K562 (cell line): ENCODE measurements around the gene DNAI1. TPM values are rescaled to one million over a fixed set of nuclear protein-coding genes. Genes with fewer than 3 reads are reported as not detected.

ENCODE experiments used
- ATAC-seq: fragments of 200-7000 bp; cut with Tn5 transposase; 3 replicates; pipeline ENCODE4 v1.9.1; 2020; ENCODE audit warnings: moderate library complexity
- BruUV-seq: library from RNA; stranded (reverse); fragments of 400-500 nt; replicated peaks from 2 replicates; lab custom pipeline; 2021; lab: Mats Ljungman, UMichigan
- CTCF ChIA-PET: fragments of 300-600 bp; formaldehyde crosslinking; extraction: SDS; loops from one replicate; lab custom pipeline; 2021; ENCODE audit warnings: low intra/inter-chr PET ratio; lab: Yijun Ruan, JAX
- POLR2A ChIA-PET: fragments of 300-600, 350-650 bp; sonication (Branson Sonifier 250); formaldehyde crosslinking; extraction: SDS; loops from one replicate; lab custom pipeline; 2021; ENCODE audit warnings: antibody characterized with exemption, inconsistent platforms; lab: Yijun Ruan, JAX
- DNase-seq, 4 experiments: peaks; one replicate each; pipeline versions ENCODE4 v3.0.0 to v3.0.0-alpha.2; 2011 to 2018; ENCODE audit warnings: low spot score in 3 of 4, mixed read lengths in 3 of 4; ENCODE audit errors: extremely low read depth in 1 of 4
- FAIRE-seq: peaks from 2 replicates; lab custom pipeline; 2011; peaks lifted over from hg19 to GRCh38; lab: Jason Lieb, UNC
- H2AFZ ChIP-seq: 2 replicates; pipeline ENCODE4 v1.6.0; 2011; ENCODE audit warnings: low read depth, low read length, control low read depth, inconsistent platforms
- H3K27ac ChIP-seq: fragments of 200-600 bp; 3 replicates; pipeline ENCODE4 v1.8.0; 2011; ENCODE audit warnings: low read depth, mild to moderate bottlenecking, control low read depth, inconsistent platforms, low read length, moderate library complexity, mixed read lengths; ENCODE audit errors: extremely low read depth
- H3K27me3 ChIP-seq, 2 experiments: fragments of 300-600 bp in 1 of 2; 2 replicates in 1 of 2; 3 replicates in 1 of 2; pipeline versions ENCODE4 v1.6.0 to v1.8.0; 2011; ENCODE audit warnings: inconsistent platforms in 2 of 2, low read length in 2 of 2, mild to moderate bottlenecking in 1 of 2, mixed read lengths in 1 of 2, moderate library complexity in 1 of 2; ENCODE audit not compliant: control insufficient read depth in 2 of 2, insufficient read depth in 2 of 2
- H3K36me3 ChIP-seq: fragments of 300-600 bp; 3 replicates; pipeline ENCODE4 v1.8.0; 2011; ENCODE audit warnings: mild to moderate bottlenecking, low read length, inconsistent platforms; ENCODE audit not compliant: control insufficient read depth, insufficient read depth
- H3K4me1 ChIP-seq, 2 experiments: fragments of 200-600 bp in 1 of 2; replicated peaks in 1 of 2; 2 replicates in 1 of 2; 3 replicates in 1 of 2; pipeline versions ENCODE4 v1.5.1 to v1.8.0; 2011; ENCODE audit warnings: inconsistent platforms in 2 of 2, low read length in 2 of 2, mild to moderate bottlenecking in 1 of 2, mixed read lengths in 1 of 2, moderate library complexity in 1 of 2; ENCODE audit not compliant: control insufficient read depth in 2 of 2, insufficient read depth in 2 of 2
- H3K4me2 ChIP-seq: 2 replicates; pipeline ENCODE4 v1.6.1; 2011; ENCODE audit warnings: low read length, control low read depth, inconsistent platforms, mixed read lengths; ENCODE audit not compliant: insufficient read depth
- H3K4me3 ChIP-seq: fragments of 200-600 bp; sonication (generic), shearing (Covaris generic); 2 replicates; pipeline ENCODE4 v1.5.1; 2016; ENCODE audit warnings: control low read depth, inconsistent platforms
- H3K79me2 ChIP-seq: fragments of 200-600 bp; 3 replicates; pipeline ENCODE4 v1.8.0; 2011; ENCODE audit warnings: low read length, inconsistent platforms; ENCODE audit not compliant: control insufficient read depth, insufficient read depth
- H3K9ac ChIP-seq, 2 experiments: 2 replicates each; pipeline versions ENCODE4 v1.6.0 to v1.6.1; 2011; ENCODE audit warnings: low read depth in 2 of 2, low read length in 2 of 2, control low read depth in 1 of 2, inconsistent platforms in 1 of 2, mild to moderate bottlenecking in 1 of 2, mixed read lengths in 1 of 2; ENCODE audit not compliant: insufficient read depth in 1 of 2
- H3K9me1 ChIP-seq: one replicate; pipeline ENCODE4 v1.6.0; 2011; ENCODE audit warnings: inconsistent platforms, mild to moderate bottlenecking, low read length, moderate library complexity; ENCODE audit not compliant: control insufficient read depth, insufficient read depth
- H3K9me3 ChIP-seq: replicated peaks from 2 replicates; pipeline ENCODE4 v1.5.1; 2011; ENCODE audit warnings: low read depth, low read length, inconsistent platforms; ENCODE audit not compliant: control insufficient read depth, insufficient read depth
- H4K20me1 ChIP-seq: replicated peaks from 2 replicates; pipeline ENCODE4 v1.6.1; 2011; ENCODE audit warnings: low read length, inconsistent platforms, mixed read lengths; ENCODE audit not compliant: control insufficient read depth, insufficient read depth
- CBFA2T3 ChIP-seq: fragments of 450-650 bp; IDR thresholded peaks from 2 replicates; pipeline ENCODE4 v1.6.1; 2017
- HSF4 ChIP-seq: fragments of 250-450 bp; sonication (Bioruptor Pico); IDR thresholded peaks from 2 replicates; pipeline ENCODE4 v2.1.2; 2022; ENCODE audit warnings: mild to moderate bottlenecking, moderate library complexity, borderline replicate concordance
- KDM4B ChIP-seq, 2 experiments: fragments of 450-650 bp in 1 of 2; sonication (generic) in 1 of 2; IDR thresholded peaks; 2 replicates each; pipeline ENCODE4 v1.6.1; 2016 to 2017; ENCODE audit warnings: borderline replicate concordance in 2 of 2, antibody characterized with exemption in 1 of 2, low read depth in 1 of 2, mild to moderate bottlenecking in 1 of 2
- MEIS2 ChIP-seq: fragments of 450-650 bp; IDR thresholded peaks from 2 replicates; pipeline ENCODE4 v1.6.1; 2014; ENCODE audit warnings: mild to moderate bottlenecking; ENCODE audit not compliant: partially characterized antibody
- MTA3 ChIP-seq: fragments of 450-650 bp; formaldehyde crosslinking; IDR thresholded peaks from 2 replicates; pipeline ENCODE4 v1.6.1; 2017; ENCODE audit warnings: mild to moderate bottlenecking, borderline replicate concordance
- PCBP2 ChIP-seq: fragments of 200-400 bp; formaldehyde crosslinking; IDR thresholded peaks from 2 replicates; pipeline ENCODE4 v1.6.1; 2018; ENCODE audit warnings: low read length, low read depth, mild to moderate bottlenecking, moderate library complexity; ENCODE audit not compliant: poor library complexity, severe bottlenecking
- PPARD ChIP-seq: fragments of 250-450 bp; sonication (Bioruptor Pico); IDR thresholded peaks from 2 replicates; pipeline ENCODE4 v1.8.0; 2022; ENCODE audit warnings: inconsistent platforms, mild to moderate bottlenecking, moderate library complexity
- SRSF9 ChIP-seq: fragments of 200-400 bp; formaldehyde crosslinking; IDR thresholded peaks from 2 replicates; pipeline ENCODE4 v1.6.1; 2017; ENCODE audit warnings: low read depth, low read length, borderline replicate concordance
- ZBED1 ChIP-seq: IDR thresholded peaks from 2 replicates; pipeline ENCODE4 v1.6.1; 2014
- ZNF133 ChIP-seq: fragments of 250-450 bp; sonication (Bioruptor Pico); IDR thresholded peaks from 2 replicates; pipeline ENCODE4 v1.4.0; 2020; ENCODE audit warnings: mild to moderate bottlenecking
- ZNF507 ChIP-seq: conservative IDR thresholded peaks from 2 replicates; pipeline ENCODE4 v1.6.1; 2017; ENCODE audit warnings: missing genetic modification characterization, missing compliant biosample characterization
- WGBS: fragments of 100-300 bp; shearing (Covaris generic); methylation state at CpG from one replicate; pipeline ENCODE4 v1.1.6; 2016; ENCODE audit warnings: low coverage, mixed read lengths; ENCODE audit not compliant: insufficient coverage; ENCODE audit errors: missing lambda C conversion rate; 5-methylcytosine and 5-hydroxymethylcytosine counted together
- in situ Hi-C: fragments of 300-500 bp; cut with MboI; formaldehyde crosslinking; loops from 4 replicates; pipeline ENCODE4 v1.15.0; 2018; ENCODE audit warnings: inconsistent platforms, mixed read lengths
- intact Hi-C: fragments of 100-400 bp; cut with micrococcal nuclease; formaldehyde crosslinking; loops from 2 replicates; pipeline ENCODE4 v1.14.2; 2022
- polyA plus RNA-seq, 8 experiments: library from polyadenylated mRNA; depleted of rRNA in 4 of 8; stranded (reverse) in 5 of 8; unstranded in 3 of 8; fragments of >200 nt; fragmentation: Nextera tagmentation in 2 of 8; fragmentation: Illumina TruSeq in 1 of 8; extraction: Ambion mirVana in 2 of 8; extraction: Trizol in 1 of 8; gene quantifications; 2 replicates each; pipeline versions ENCODE4 v1.2.1 to v1.2.3, GENCODE V29; 2011 to 2014; ENCODE audit warnings: inconsistent platforms in 1 of 8, missing spikeins in 1 of 8
- total RNA-seq, 7 experiments: library from RNA; depleted of rRNA in 6 of 7; stranded (reverse); fragments of >200 nt in 6 of 7; fragmentation: Illumina TruSeq in 2 of 7; extraction: Trizol in 2 of 7; gene quantifications; 2 replicates each; pipeline versions ENCODE4 v1.2.1 to v1.2.3, GENCODE V29; 2011 to 2021; ENCODE audit warnings: low replicate concordance in 1 of 7
- TF ChIP-seq, protein P1 (sequence below): fragments of 250-450 bp; sonication (Bioruptor Pico); IDR thresholded peaks from 2 replicates; pipeline ENCODE4 v1.4.0; 2020; ENCODE audit warnings: mild to moderate bottlenecking, moderate library complexity
- TF ChIP-seq, protein P2 (sequence below), 2 experiments: fragments of 450-650 bp in 1 of 2; IDR thresholded peaks; 2 replicates each; pipeline ENCODE4 v1.6.1; 2011 to 2017; ENCODE audit warnings: low read depth in 2 of 2, antibody characterized with exemption in 1 of 2, borderline replicate concordance in 1 of 2, low read length in 1 of 2, mild to moderate bottlenecking in 1 of 2, mixed read lengths in 1 of 2; ENCODE audit not compliant: control insufficient read depth in 1 of 2
- TF ChIP-seq, protein P3 (sequence below): fragments of 450-650 bp; formaldehyde crosslinking; IDR thresholded peaks from 2 replicates; pipeline ENCODE4 v1.4.0; 2022; ENCODE audit warnings: missing genetic modification characterization

Gene DNAI1
- total and polyA plus RNA-seq, 9 of the 15 experiments (the other 6 are each of a cell fraction or from before 2014, with no cell fraction given) = 0.01 to 0.17 (median 0.04) TPM; not detected in 6

DNA sequence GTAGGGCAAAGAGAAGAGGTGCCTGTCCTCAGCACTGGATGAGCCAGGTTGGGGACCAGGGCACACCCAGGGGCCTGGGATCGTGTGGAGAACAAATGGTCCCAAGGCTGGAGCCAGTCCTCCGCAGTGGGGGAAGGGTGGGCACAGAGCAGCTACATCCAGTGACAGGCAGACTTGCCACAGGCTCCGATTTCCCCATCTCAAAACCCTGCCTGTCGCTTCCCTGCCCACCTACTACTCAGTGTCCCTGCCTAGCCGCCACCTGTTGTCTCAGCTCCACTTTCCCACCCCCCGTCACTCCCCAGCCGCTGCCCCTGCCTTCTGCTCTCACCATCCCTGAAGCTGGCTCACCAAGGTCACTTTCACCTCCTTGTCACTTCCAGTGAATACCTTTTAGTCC lies 78.1 kb downstream of the DNAI1 start:
- Histone ChIP-seq H3K79me2 (no peaks in the 10 kb centered on the region), H3K4me2 (no peak overlapping the region), H3K4me3 (no peak overlapping the region), H3K9ac (no peak overlapping the region), H3K27ac (no peak overlapping the region), H3K27me3 (peaks cover 0 to 12% of the 10 kb centered on the region in 2 experiments; a peak in 3 of 5 replicates), H4K20me1 (no peaks in the 10 kb centered on the region), H3K4me1 (no peaks in the 10 kb centered on the region), H3K9me3 (no peaks in the 10 kb centered on the region), H3K36me3 (no peaks in the 10 kb centered on the region), H2AFZ (no peak overlapping the region), H3K9me1 (no peaks in the 10 kb centered on the region)
- CTCF ChIA-PET = no interaction called here
- FAIRE-seq = no peak
- POLR2A ChIA-PET = interaction anchor here (0.8 kb wide), 1 partner anchor 642 kb away, joined by 4 read pairs; no protein-coding TSS in a partner anchor
- 0% methylated on average over 6 of the region's 7 CpGs for WGBS
- no peak for TF ChIP-seq HSF4 (CRISPR knock-in tag)
- no peak for TF ChIP-seq CBFA2T3
- TF ChIP-seq ZBED1 = no peak
- no peak for TF ChIP-seq ZNF507
- TF ChIP-seq PCBP2 = no peak
- TF ChIP-seq, protein P1, sequence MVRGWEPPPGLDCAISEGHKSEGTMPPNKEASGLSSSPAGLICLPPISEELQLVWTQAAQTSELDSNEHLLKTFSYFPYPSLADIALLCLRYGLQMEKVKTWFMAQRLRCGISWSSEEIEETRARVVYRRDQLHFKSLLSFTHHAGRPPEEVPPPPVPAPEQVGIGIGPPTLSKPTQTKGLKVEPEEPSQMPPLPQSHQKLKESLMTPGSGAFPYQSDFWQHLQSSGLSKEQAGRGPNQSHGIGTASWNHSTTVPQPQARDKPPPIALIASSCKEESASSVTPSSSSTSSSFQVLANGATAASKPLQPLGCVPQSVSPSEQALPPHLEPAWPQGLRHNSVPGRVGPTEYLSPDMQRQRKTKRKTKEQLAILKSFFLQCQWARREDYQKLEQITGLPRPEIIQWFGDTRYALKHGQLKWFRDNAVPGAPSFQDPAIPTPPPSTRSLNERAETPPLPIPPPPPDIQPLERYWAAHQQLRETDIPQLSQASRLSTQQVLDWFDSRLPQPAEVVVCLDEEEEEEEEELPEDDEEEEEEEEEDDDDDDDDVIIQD (CRISPR knock-in tag) = no peak
- TF ChIP-seq KDM4B (IDR thresholded peaks at IDR 0.05; ENCODE audit: borderline replicate concordance in 2 of 2, low read depth in 1 of 2) = no peak
- no peak for TF ChIP-seq PPARD (CRISPR knock-in tag)
- TF ChIP-seq, protein P2, sequence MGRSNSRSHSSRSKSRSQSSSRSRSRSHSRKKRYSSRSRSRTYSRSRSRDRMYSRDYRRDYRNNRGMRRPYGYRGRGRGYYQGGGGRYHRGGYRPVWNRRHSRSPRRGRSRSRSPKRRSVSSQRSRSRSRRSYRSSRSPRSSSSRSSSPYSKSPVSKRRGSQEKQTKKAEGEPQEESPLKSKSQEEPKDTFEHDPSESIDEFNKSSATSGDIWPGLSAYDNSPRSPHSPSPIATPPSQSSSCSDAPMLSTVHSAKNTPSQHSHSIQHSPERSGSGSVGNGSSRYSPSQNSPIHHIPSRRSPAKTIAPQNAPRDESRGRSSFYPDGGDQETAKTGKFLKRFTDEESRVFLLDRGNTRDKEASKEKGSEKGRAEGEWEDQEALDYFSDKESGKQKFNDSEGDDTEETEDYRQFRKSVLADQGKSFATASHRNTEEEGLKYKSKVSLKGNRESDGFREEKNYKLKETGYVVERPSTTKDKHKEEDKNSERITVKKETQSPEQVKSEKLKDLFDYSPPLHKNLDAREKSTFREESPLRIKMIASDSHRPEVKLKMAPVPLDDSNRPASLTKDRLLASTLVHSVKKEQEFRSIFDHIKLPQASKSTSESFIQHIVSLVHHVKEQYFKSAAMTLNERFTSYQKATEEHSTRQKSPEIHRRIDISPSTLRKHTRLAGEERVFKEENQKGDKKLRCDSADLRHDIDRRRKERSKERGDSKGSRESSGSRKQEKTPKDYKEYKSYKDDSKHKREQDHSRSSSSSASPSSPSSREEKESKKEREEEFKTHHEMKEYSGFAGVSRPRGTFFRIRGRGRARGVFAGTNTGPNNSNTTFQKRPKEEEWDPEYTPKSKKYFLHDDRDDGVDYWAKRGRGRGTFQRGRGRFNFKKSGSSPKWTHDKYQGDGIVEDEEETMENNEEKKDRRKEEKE (IDR thresholded peaks at IDR 0.05; ENCODE audit: borderline replicate concordance in 1 of 2, control insufficient read depth in 1 of 2, low read depth in 2 of 2, low read length in 1 of 2) = no peak
- no peak for TF ChIP-seq MEIS2
- TF ChIP-seq, protein P3, sequence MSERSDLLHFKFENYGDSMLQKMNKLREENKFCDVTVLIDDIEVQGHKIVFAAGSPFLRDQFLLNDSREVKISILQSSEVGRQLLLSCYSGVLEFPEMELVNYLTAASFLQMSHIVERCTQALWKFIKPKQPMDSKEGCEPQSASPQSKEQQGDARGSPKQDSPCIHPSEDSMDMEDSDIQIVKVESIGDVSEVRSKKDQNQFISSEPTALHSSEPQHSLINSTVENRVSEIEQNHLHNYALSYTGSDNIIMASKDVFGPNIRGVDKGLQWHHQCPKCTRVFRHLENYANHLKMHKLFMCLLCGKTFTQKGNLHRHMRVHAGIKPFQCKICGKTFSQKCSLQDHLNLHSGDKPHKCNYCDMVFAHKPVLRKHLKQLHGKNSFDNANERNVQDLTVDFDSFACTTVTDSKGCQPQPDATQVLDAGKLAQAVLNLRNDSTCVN (CRISPR knock-in tag) = no peak
- no peak for TF ChIP-seq SRSF9
- TF ChIP-seq ZNF133 = no peak
- no peak for TF ChIP-seq MTA3
- no peak for ATAC-seq
- intact Hi-C loops = no loop called here
- no TSS peak for BruUV-seq
- in situ Hi-C loops = no loop called here
- no peak for DNase-seq
